Esophagus muscularis mucosa (tissue), 4 donors: ENCODE measurements around the gene SH3BP4. TPM values are rescaled to one million over a fixed set of nuclear protein-coding genes. Genes with fewer than 3 reads are reported as not detected.

Experiments used
- DNase-seq: peaks from one replicate; pipeline ENCODE4 v3.0.0-alpha.2; 2017; ENCODE audit errors: extremely low spot score
- H3K27ac ChIP-seq, 4 donors: fragments of 200-600 bp; sonication (generic); replicated peaks in 1 of 4; 1 replicate in 3 of 4; 2 replicates in 1 of 4; pipeline ENCODE4 v1.5.1; 2016 to 2019; ENCODE audit warnings: mild to moderate bottlenecking in 1 of 4
- H3K27me3 ChIP-seq, 4 donors: fragments of 200-600 bp; sonication (generic); one replicate each; pipeline versions ENCODE4 v1.5.1 to v1.6.0; 2016 to 2019
- H3K36me3 ChIP-seq, 4 donors: fragments of 200-600 bp; sonication (generic); one replicate each; pipeline ENCODE4 v1.5.1; 2016 to 2019
- H3K4me1 ChIP-seq, 4 donors: fragments of 200-600 bp; sonication (generic); one replicate each; pipeline ENCODE4 v1.5.1; 2016 to 2019
- H3K4me3 ChIP-seq, 4 donors: fragments of 200-600 bp; sonication (generic); 1 replicate in 2 of 4; 2 replicates in 2 of 4; pipeline ENCODE4 v1.5.1; 2016 to 2019; ENCODE audit warnings: mild to moderate bottlenecking in 4 of 4, moderate library complexity in 1 of 4
- H3K9me3 ChIP-seq, 4 donors: fragments of 200-600 bp; sonication (generic); 1 replicate in 3 of 4; 2 replicates in 1 of 4; pipeline ENCODE4 v1.5.1; 2016 to 2019
- CTCF ChIP-seq, 3 experiments: fragments of 200-600 bp in 2 of 3; fragments of 450-650 bp in 1 of 3; sonication (generic) in 2 of 3; IDR thresholded peaks; one replicate each; pipeline ENCODE4 v1.5.1; 2017 to 2019; ENCODE audit warnings: antibody characterized with exemption in 3 of 3, mild to moderate bottlenecking in 2 of 3, moderate library complexity in 1 of 3
- EP300 ChIP-seq: sonication (generic); formaldehyde crosslinking; IDR thresholded peaks from one replicate; pipeline ENCODE4 v1.6.1; 2017; ENCODE audit warnings: antibody characterized with exemption
- POLR2A ChIP-seq: fragments of 450-650 bp; IDR thresholded peaks from one replicate; pipeline ENCODE4 v1.6.1; 2017; ENCODE audit warnings: antibody characterized with exemption, moderate library complexity, mild to moderate bottlenecking, low read depth
- POLR2AphosphoS5 ChIP-seq, 2 donors: sonication (generic); formaldehyde crosslinking; IDR thresholded peaks; one replicate each; pipeline ENCODE4 v1.6.1; 2017; ENCODE audit warnings: antibody characterized with exemption in 2 of 2
- WGBS: methylation state at CpG from one replicate; pipeline ENCODE4 v1.1.5; 2018; 5-methylcytosine and 5-hydroxymethylcytosine counted together
- intact Hi-C: fragments of 100-400 bp; cut with DNase I; formaldehyde crosslinking; loops from one replicate; pipeline ENCODE4 v1.15.1; 2023
- total RNA-seq, 4 donors: library from RNA; depleted of rRNA; stranded (reverse); fragments of >200 nt; gene quantifications; one replicate each; pipeline versions ENCODE4 v1.1.0 to v1.2.1, GENCODE V29; 2016

Gene SH3BP4
- total RNA-seq, 4 donors from 2014 or later = 25.3 to 63.1 (median 48.4) TPM

- TF ChIP-seq POLR2AphosphoS5 (IDR thresholded peaks at IDR 0.05) (no peak), POLR2A (no peak), CTCF (IDR thresholded peaks at IDR 0.05) (no peak), EP300 (no peak)
- 45% methylated on average over 2 of the region's 2 CpGs for WGBS
- intact Hi-C loops = no loop called here
Measured at GRCh38 chr2:234911271-234911670, 40.5 kb upstream of the SH3BP4 start.

GRCh38 chr2:234912437-234912836, 39.4 kb upstream of the SH3BP4 start:
- 91% methylated on average over 3 of the region's 3 CpGs for WGBS
- TF ChIP-seq CTCF (IDR thresholded peaks at IDR 0.05) (no peak), POLR2A (no peak), EP300 (no peak), POLR2AphosphoS5 (IDR thresholded peaks at IDR 0.05) (no peak)
- DNase-seq = no peak

More at GRCh38 chr2:234911271-234911670, 40.5 kb upstream of the SH3BP4 start:
- Histone ChIP-seq H3K4me1 (no peaks in the 10 kb centered on the region), H3K36me3 (no peaks in the 10 kb centered on the region), H3K27ac (no peak overlapping the region), H3K27me3 (no peaks in the 10 kb centered on the region), H3K4me3 (no peak overlapping the region), H3K9me3 (no peaks in the 10 kb centered on the region)
- DNase-seq = no peak

GRCh38 chr2:234913208-234913626, 38.6 kb upstream of the SH3BP4 start:
- Histone ChIP-seq H3K9me3 (no peaks in the 10 kb centered on the region), H3K36me3 (no peaks in the 10 kb centered on the region), H3K27ac (no peak overlapping the region), H3K4me3 (no peak overlapping the region), H3K27me3 (no peaks in the 10 kb centered on the region), H3K4me1 (no peaks in the 10 kb centered on the region)
- no peak for DNase-seq
- no peak for TF ChIP-seq POLR2A
- no peak for TF ChIP-seq EP300
- no peak for TF ChIP-seq POLR2AphosphoS5 (IDR thresholded peaks at IDR 0.05)
- TF ChIP-seq CTCF (IDR thresholded peaks at IDR 0.05) = no peak
- 84% methylated on average over 5 of the region's 5 CpGs for WGBS
- intact Hi-C loops = no loop called here

More at GRCh38 chr2:234912437-234912836, 39.4 kb upstream of the SH3BP4 start:
- intact Hi-C loops = no loop called here
- Histone ChIP-seq H3K27me3 (no peaks in the 10 kb centered on the region), H3K27ac (no peak overlapping the region), H3K36me3 (no peaks in the 10 kb centered on the region), H3K9me3 (no peaks in the 10 kb centered on the region), H3K4me1 (no peaks in the 10 kb centered on the region), H3K4me3 (no peak overlapping the region)

- Histone ChIP-seq H3K4me3 (no peak overlapping the region), H3K9me3 (no peaks in the 10 kb centered on the region), H3K27me3 (no peaks in the 10 kb centered on the region), H3K27ac (no peak overlapping the region), H3K36me3 (no peaks in the 10 kb centered on the region), H3K4me1 (no peaks in the 10 kb centered on the region)
- intact Hi-C loops = no loop called here
- DNase-seq = no peak
- WGBS = 79% methylated on average over 9 of the region's 9 CpGs
- TF ChIP-seq CTCF (IDR thresholded peaks at IDR 0.05) = no peak
- no peak for TF ChIP-seq POLR2AphosphoS5 (IDR thresholded peaks at IDR 0.05)
- TF ChIP-seq EP300 = no peak
- no peak for TF ChIP-seq POLR2A
Measured at GRCh38 chr2:234914371-234915154, 37.3 kb upstream of the SH3BP4 start.
